Adrenal gland (tissue), 12 donors: ENCODE measurements around the gene APOLD1. TPM values are rescaled to one million over a fixed set of nuclear protein-coding genes. Genes with fewer than 3 reads are reported as not detected.

Experiments used
- DNase-seq, 7 donors: peaks; one replicate each; pipeline ENCODE4 v3.0.0-alpha.2; 2019 to 2020
- H3K27ac ChIP-seq, 5 donors: fragments of 200-600 bp; sonication (generic) in 4 of 5; 1 replicate in 3 of 5; 2 replicates in 2 of 5; pipeline versions ENCODE4 v1.5.1 to v1.8.0; 2016 to 2020; ENCODE audit warnings: mild to moderate bottlenecking in 1 of 5
- H3K27me3 ChIP-seq: fragments of 200-600 bp; 2 replicates; pipeline ENCODE4 v1.8.0; 2021
- H3K36me3 ChIP-seq, 2 donors: fragments of 200-600 bp; replicated peaks in 1 of 2; 1 replicate in 1 of 2; 2 replicates in 1 of 2; pipeline versions ENCODE4 v1.5.1 to v1.8.0; 2018 to 2022
- H3K4me1 ChIP-seq, 2 donors: fragments of 200-600 bp; replicated peaks in 1 of 2; 1 replicate in 1 of 2; 2 replicates in 1 of 2; pipeline versions ENCODE4 v1.5.1 to v1.8.0; 2018 to 2021
- H3K4me3 ChIP-seq, 4 donors: fragments of 200-600 bp; sonication (generic) in 3 of 4; one replicate each; pipeline ENCODE4 v1.5.1; 2016 to 2018
- H3K9me3 ChIP-seq, 3 donors: fragments of 200-600 bp; sonication (generic) in 1 of 3; replicated peaks in 1 of 3; 1 replicate in 2 of 3; 2 replicates in 1 of 3; pipeline versions ENCODE4 v1.5.1 to v1.8.0; 2016 to 2021
- POLR2A ChIP-seq, 2 donors: fragments of 450-650 bp; IDR thresholded peaks; one replicate each; pipeline ENCODE4 v1.6.1; 2017; ENCODE audit warnings: antibody characterized with exemption in 2 of 2, mild to moderate bottlenecking in 2 of 2, moderate library complexity in 1 of 2
- WGBS, 4 donors: extraction: QIAGEN DNeasy Blood & Tissue Kit in 2 of 4; methylation state at CpG; one replicate each; pipeline versions ENCODE4 v1.1.5 to v1.1.7; 2013 to 2017; 5-methylcytosine and 5-hydroxymethylcytosine counted together
- intact Hi-C, 2 donors: fragments of 100-400 bp; cut with DNase I; formaldehyde crosslinking; loops; one replicate each; pipeline versions ENCODE4 v1.14.1 to v1.15.0; 2022 to 2023
- polyA plus RNA-seq, 3 donors: library from polyadenylated mRNA; stranded (reverse); fragments of 200-250 nt in 2 of 3; fragments of 350-450 nt in 1 of 3; fragmentation: Illumina TruSeq in 1 of 3; extraction: RNeasy Lipid Tissue Mini Kit (QIAGEN cat#74804) in 1 of 3; gene quantifications; one replicate each; pipeline ENCODE4 v1.2.3, GENCODE V29; 2013 to 2014
- total RNA-seq, 9 donors: library from RNA; depleted of rRNA in 4 of 9; stranded (reverse); fragments of >200 nt in 4 of 9; fragments of 120-200 nt in 1 of 9; fragmentation: NEBNext Ultra II Directional in 1 of 9; extraction: Animal tissue kit (Norgen Biotek cat#: 25700) in 1 of 9; gene quantifications; one replicate each; pipeline versions ENCODE4 v1.1.0 to v1.2.4, GENCODE V29; 2013 to 2023
- TF ChIP-seq, protein P1 (sequence below), 6 experiments: fragments of 450-650 bp in 4 of 6; fragments of 200-600 bp in 2 of 6; sonication (generic) in 1 of 6; IDR thresholded peaks; 1 replicate in 5 of 6; 2 replicates in 1 of 6; pipeline versions ENCODE4 v1.5.1 to v1.8.0; 2016 to 2021; ENCODE audit warnings: antibody characterized with exemption in 6 of 6, mild to moderate bottlenecking in 2 of 6, moderate library complexity in 1 of 6
- donor health status: healthy with polysubstance abuse.
- donor health status: Bipolar disorder and iron deficiency.
- donor health status: DM: yes; HTN: yes; CAD: no.
- donor health status: DM: no; HTN: no; CAD: no.
- donor health status: DM: no; HTN: no; CAD: no.
- donor health status: DM: yes; HTN: yes; CAD: no.

Gene APOLD1
- total and polyA plus RNA-seq, 12 donors = 1.2 to 11.5 (median 7.6) TPM

DNA sequence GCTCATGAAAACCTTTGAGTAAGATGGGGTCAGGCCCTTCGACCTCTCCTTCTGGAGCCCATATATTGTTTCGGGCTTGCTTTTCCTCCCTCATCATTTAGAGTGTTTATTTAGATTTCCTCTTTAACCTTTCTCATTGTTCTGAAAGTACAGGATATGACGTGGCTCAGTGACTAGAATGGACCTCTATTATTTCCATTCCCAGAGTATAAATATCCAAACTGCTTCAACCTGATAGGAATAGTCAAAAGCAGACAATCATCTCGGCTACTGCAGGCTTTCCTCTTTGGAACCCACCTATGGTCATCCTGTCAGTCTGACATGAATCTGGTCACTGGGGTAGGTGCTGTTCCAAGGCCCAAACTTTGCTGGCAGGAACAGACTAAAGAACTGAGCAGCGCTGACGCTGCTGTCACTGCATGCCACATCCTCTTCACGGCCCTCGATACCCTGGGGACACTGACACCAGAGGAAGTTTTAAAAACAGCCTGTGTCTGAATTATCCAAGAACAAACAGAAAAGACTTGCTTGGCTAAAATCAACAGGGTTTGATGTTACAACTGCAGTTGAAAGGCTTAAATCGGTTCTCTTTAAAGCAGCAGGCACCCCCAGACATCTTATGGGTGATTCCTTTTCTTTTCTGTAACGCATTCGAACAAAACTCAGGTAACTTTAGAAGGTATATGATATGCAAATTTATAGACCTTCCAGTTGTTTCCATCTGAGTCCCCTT is 22.7 kb downstream of the APOLD1 start:
- TF ChIP-seq, protein P1, sequence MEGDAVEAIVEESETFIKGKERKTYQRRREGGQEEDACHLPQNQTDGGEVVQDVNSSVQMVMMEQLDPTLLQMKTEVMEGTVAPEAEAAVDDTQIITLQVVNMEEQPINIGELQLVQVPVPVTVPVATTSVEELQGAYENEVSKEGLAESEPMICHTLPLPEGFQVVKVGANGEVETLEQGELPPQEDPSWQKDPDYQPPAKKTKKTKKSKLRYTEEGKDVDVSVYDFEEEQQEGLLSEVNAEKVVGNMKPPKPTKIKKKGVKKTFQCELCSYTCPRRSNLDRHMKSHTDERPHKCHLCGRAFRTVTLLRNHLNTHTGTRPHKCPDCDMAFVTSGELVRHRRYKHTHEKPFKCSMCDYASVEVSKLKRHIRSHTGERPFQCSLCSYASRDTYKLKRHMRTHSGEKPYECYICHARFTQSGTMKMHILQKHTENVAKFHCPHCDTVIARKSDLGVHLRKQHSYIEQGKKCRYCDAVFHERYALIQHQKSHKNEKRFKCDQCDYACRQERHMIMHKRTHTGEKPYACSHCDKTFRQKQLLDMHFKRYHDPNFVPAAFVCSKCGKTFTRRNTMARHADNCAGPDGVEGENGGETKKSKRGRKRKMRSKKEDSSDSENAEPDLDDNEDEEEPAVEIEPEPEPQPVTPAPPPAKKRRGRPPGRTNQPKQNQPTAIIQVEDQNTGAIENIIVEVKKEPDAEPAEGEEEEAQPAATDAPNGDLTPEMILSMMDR (IDR thresholded peaks at IDR 0.05) = no peak
- TF ChIP-seq POLR2A (IDR thresholded peaks at IDR 0.05) = peak in 1 of 2 donors; percentile 36
- Histone ChIP-seq H3K9me3 (no peaks in the 10 kb centered on the region), H3K27ac (peak overlapping the region in 4 of 5 donors; percentile 30 to 83 (median 67)), H3K4me3 (no peak overlapping the region), H3K27me3 (no peaks in the 10 kb centered on the region), H3K4me1 (peaks cover 0 to 12% of the 10 kb centered on the region in 2 donors), H3K36me3 (no peaks in the 10 kb centered on the region)
- 47 to 59% (median 57%) methylated on average over 11 of the region's 11 CpGs for WGBS, 4 donors
- intact Hi-C loops = no loop called here
- DNase-seq = peak in 6 of 7 donors; percentile 34 to 72 (median 52)

- peaks cover 7 to 25% of the 10 kb centered on the region in 2 donors for H3K4me1 ChIP-seq
- DNase-seq = no peak
- H3K27me3 ChIP-seq = no peaks in the 10 kb centered on the region
- no peak overlapping the region for H3K27ac ChIP-seq
- WGBS, 4 donors = 64 to 76% (median 71%) methylated on average over 8 to 10 of the region's 10 CpGs
- H3K4me3 ChIP-seq = no peak overlapping the region
- TF ChIP-seq POLR2A (IDR thresholded peaks at IDR 0.05) = no peak
- TF ChIP-seq, protein P1 (IDR thresholded peaks at IDR 0.05) = no peak
- no peaks in the 10 kb centered on the region for H3K9me3 ChIP-seq
- intact Hi-C loops = no loop called here
- H3K36me3 ChIP-seq = peaks cover 0 to 6% of the 10 kb centered on the region in 2 donors
Observed at GRCh38 chr12:12810553-12811021, 25.1 kb downstream of the APOLD1 start.

GRCh38 chr12:12811343-12811742 is 25.9 kb downstream of the APOLD1 start:
- H3K4me1 ChIP-seq = peaks cover 7 to 31% of the 10 kb centered on the region in 2 donors
- H3K27ac ChIP-seq = no peak overlapping the region
- intact Hi-C loops = no loop called here
- no peaks in the 10 kb centered on the region for H3K9me3 ChIP-seq
- no peaks in the 10 kb centered on the region for H3K27me3 ChIP-seq
- peaks cover 0 to 6% of the 10 kb centered on the region in 2 donors for H3K36me3 ChIP-seq
- DNase-seq = no peak
- TF ChIP-seq, protein P1 (IDR thresholded peaks at IDR 0.05) = no peak
- no peak for TF ChIP-seq POLR2A (IDR thresholded peaks at IDR 0.05)
- no peak overlapping the region for H3K4me3 ChIP-seq
- 87 to 95% (median 89%) methylated on average over 3 of the region's 3 CpGs for WGBS, 4 donors

- H3K36me3 ChIP-seq = peaks cover 0 to 6% of the 10 kb centered on the region in 2 donors
- intact Hi-C loops = no loop called here
- H3K4me1 ChIP-seq = peaks cover 7 to 36% of the 10 kb centered on the region in 2 donors
- TF ChIP-seq POLR2A (IDR thresholded peaks at IDR 0.05) = no peak
- TF ChIP-seq, protein P1 (IDR thresholded peaks at IDR 0.05) = no peak
- H3K9me3 ChIP-seq = no peaks in the 10 kb centered on the region
- no peak overlapping the region for H3K27ac ChIP-seq
- DNase-seq = no peak
- WGBS, 4 donors = 94 to 100% (median 96%) methylated on average over 5 of the region's 5 CpGs
- H3K27me3 ChIP-seq = no peaks in the 10 kb centered on the region
- no peak overlapping the region for H3K4me3 ChIP-seq
Observed at GRCh38 chr12:12812174-12812573, 26.7 kb downstream of the APOLD1 start.
